GM12801 (cell line): ENCODE data around the gene ADGRB3.

Experiments
- CTCF ChIP-seq: IDR thresholded peaks from one replicate; pipeline ENCODE4 v1.5.1; 2011; ENCODE audit warnings: control low read depth; ENCODE audit not compliant: insufficient read length; ENCODE audit errors: extremely low read depth

Gene ADGRB3

GRCh38 chr6:69314531-69314930 is 679.4 kb downstream of the ADGRB3 start:
- no peak for TF ChIP-seq CTCF

- no peak for TF ChIP-seq CTCF
Measured at GRCh38 chr6:69331886-69332285, 696.8 kb downstream of the ADGRB3 start.

GRCh38 chr6:69337311-69337710 is 702.2 kb downstream of the ADGRB3 start:
- no peak for TF ChIP-seq CTCF

- no peak for TF ChIP-seq CTCF
Measured at GRCh38 chr6:69338431-69339162, 703.5 kb downstream of the ADGRB3 start.

- no peak for TF ChIP-seq CTCF
Measured at GRCh38 chr6:69339163-69339550, 704.1 kb downstream of the ADGRB3 start.

- no peak for TF ChIP-seq CTCF
Measured at GRCh38 chr6:69340196-69340595, 705.1 kb downstream of the ADGRB3 start.

- no peak for TF ChIP-seq CTCF
Measured at GRCh38 chr6:69343851-69344250, 708.8 kb downstream of the ADGRB3 start.
